Gastroesophageal sphincter (tissue), 4 donors: ENCODE measurements around the gene DYNC1LI2. TPM values are rescaled to one million over a fixed set of nuclear protein-coding genes. Genes with fewer than 3 reads are reported as not detected.
A peak's percentile ranks its signal among the peaks of the same experiment; 100 is the strongest.

ENCODE experiments used
- ATAC-seq: fragments of 150-250 bp; one replicate; pipeline ENCODE4 v1.9.1; 2016; ENCODE audit warnings: mild to moderate bottlenecking, moderate library complexity
- H3K27ac ChIP-seq, 4 donors: fragments of 200-600 bp; sonication (generic) in 3 of 4; 1 replicate in 3 of 4; 2 replicates in 1 of 4; pipeline ENCODE4 v1.5.1; 2016 to 2019
- H3K27me3 ChIP-seq: fragments of 200-600 bp; sonication (generic); one replicate; pipeline ENCODE4 v1.5.1; 2019
- H3K36me3 ChIP-seq, 2 donors: fragments of 200-600 bp; sonication (generic); one replicate each; pipeline ENCODE4 v1.5.1; 2019; ENCODE audit warnings: control low read depth in 1 of 2
- H3K4me1 ChIP-seq, 3 donors: fragments of 200-600 bp; sonication (generic); 1 replicate in 2 of 3; 2 replicates in 1 of 3; pipeline ENCODE4 v1.5.1; 2016 to 2019; ENCODE audit warnings: control low read depth in 2 of 3
- H3K4me3 ChIP-seq, 2 donors: fragments of 200-600 bp; sonication (generic); one replicate each; pipeline ENCODE4 v1.5.1; 2019; ENCODE audit warnings: mild to moderate bottlenecking in 1 of 2, moderate library complexity in 1 of 2
- H3K9me3 ChIP-seq, 3 donors: fragments of 200-600 bp; sonication (generic); one replicate each; pipeline ENCODE4 v1.5.1; 2017 to 2019; ENCODE audit warnings: control low read depth in 2 of 3
- EP300 ChIP-seq: sonication (generic); formaldehyde crosslinking; IDR thresholded peaks from one replicate; pipeline ENCODE4 v1.6.1; 2017; ENCODE audit warnings: antibody characterized with exemption, mild to moderate bottlenecking
- POLR2A ChIP-seq, 2 donors: fragments of 450-650 bp; IDR thresholded peaks; one replicate each; pipeline ENCODE4 v1.6.1; 2017; ENCODE audit warnings: antibody characterized with exemption in 2 of 2, mild to moderate bottlenecking in 2 of 2, moderate library complexity in 1 of 2
- POLR2AphosphoS5 ChIP-seq: sonication (generic); formaldehyde crosslinking; IDR thresholded peaks from one replicate; pipeline ENCODE4 v1.6.1; 2017; ENCODE audit warnings: antibody characterized with exemption
- WGBS, 2 donors: methylation state at CpG; one replicate each; pipeline ENCODE4 v1.1.5; 2018; ENCODE audit warnings: low coverage in 1 of 2; 5-methylcytosine and 5-hydroxymethylcytosine counted together
- total RNA-seq, 4 donors: library from RNA; depleted of rRNA; stranded (reverse); fragments of >200 nt; gene quantifications; one replicate each; pipeline ENCODE4 v1.1.0, GENCODE V29; 2016
- TF ChIP-seq, protein P1 (sequence below), 4 experiments: fragments of 200-600 bp in 2 of 4; fragments of 450-650 bp in 2 of 4; sonication (generic) in 1 of 4; IDR thresholded peaks; one replicate each; pipeline ENCODE4 v1.5.1; 2017 to 2019; ENCODE audit warnings: antibody characterized with exemption in 4 of 4, mild to moderate bottlenecking in 2 of 4, moderate library complexity in 2 of 4

The DYNC1LI2 gene
- total RNA-seq, 4 donors from 2014 or later: 202 to 292 (median 219) TPM

DNA sequence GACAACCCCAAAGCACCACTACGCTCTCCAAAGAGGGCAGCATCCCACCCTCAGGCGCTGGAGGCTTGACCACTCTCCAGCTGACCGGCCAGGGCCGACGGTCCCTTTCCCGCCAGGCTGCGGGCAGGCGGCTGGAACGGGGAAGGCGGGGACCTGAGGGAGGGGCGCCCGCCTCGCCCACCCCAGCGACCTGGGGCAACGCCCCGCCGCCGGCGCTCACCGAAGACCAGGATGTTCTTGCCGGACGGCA, 431 bp downstream of the DYNC1LI2 start:
- Histone ChIP-seq H3K4me1 (peaks cover 2 to 63% (median 24%) of the 10 kb centered on the region in 3 donors), H3K27ac (peak overlapping the region; percentile 66 to 97 (median 92)), H3K4me3 (peak overlapping the region; percentile 90 to 100), H3K36me3 (peaks cover 0 to 34% of the 10 kb centered on the region in 2 donors), H3K9me3 (no peaks in the 10 kb centered on the region), H3K27me3 (no peaks in the 10 kb centered on the region)
- no peak for TF ChIP-seq EP300
- peak; percentile 4 for ATAC-seq
- no CpG with 5 or more reads among the region's 22 CpGs for WGBS, 2 donors

DNA sequence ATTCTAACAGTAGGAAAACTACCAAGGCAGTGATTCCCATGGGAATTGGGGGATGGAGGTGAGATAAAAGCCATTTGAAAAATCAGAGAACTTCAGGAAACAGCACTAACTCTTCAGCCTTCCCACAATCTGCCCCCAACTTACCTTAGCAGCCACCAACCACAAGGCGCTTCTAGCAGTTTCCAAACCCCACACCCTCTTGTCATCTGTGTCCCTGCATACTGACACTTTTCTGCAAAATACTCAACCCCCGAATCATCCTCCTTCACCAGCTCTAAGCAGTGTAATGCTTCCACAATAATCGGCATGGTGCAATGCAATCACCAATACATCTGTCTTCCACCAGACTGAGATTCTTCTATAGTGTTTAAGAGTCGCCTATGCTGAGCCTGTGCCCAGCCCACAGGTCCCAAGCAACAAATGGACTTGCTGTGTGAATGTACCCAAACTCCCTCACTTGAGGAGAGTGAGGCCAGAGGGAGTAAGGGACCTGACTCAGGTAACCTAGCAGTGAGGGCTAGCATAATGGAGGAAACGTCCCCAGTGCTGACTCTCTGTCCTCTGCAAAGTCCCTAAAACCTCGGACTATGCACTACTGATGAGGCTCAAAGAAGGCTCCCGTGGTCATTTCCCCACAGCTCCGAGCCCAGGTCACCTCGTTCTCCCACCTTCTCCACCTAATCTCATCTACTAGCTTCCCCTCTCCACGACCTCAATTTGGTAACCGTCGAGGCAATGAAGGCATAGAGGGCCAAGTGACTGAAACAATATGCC, 943 bp downstream of the DYNC1LI2 start:
- no peak for ATAC-seq
- Histone ChIP-seq H3K36me3 (peaks cover 0 to 39% of the 10 kb centered on the region in 2 donors), H3K27me3 (no peaks in the 10 kb centered on the region), H3K4me1 (peaks cover 2 to 63% (median 24%) of the 10 kb centered on the region in 3 donors), H3K4me3 (peak overlapping the region; percentile 90 to 100), H3K27ac (peak overlapping the region; percentile 66 to 97 (median 92)), H3K9me3 (no peaks in the 10 kb centered on the region)
- WGBS, 2 donors: 15 to 86% methylated on average over 1 to 10 of the region's 12 CpGs
- TF ChIP-seq, protein P1, sequence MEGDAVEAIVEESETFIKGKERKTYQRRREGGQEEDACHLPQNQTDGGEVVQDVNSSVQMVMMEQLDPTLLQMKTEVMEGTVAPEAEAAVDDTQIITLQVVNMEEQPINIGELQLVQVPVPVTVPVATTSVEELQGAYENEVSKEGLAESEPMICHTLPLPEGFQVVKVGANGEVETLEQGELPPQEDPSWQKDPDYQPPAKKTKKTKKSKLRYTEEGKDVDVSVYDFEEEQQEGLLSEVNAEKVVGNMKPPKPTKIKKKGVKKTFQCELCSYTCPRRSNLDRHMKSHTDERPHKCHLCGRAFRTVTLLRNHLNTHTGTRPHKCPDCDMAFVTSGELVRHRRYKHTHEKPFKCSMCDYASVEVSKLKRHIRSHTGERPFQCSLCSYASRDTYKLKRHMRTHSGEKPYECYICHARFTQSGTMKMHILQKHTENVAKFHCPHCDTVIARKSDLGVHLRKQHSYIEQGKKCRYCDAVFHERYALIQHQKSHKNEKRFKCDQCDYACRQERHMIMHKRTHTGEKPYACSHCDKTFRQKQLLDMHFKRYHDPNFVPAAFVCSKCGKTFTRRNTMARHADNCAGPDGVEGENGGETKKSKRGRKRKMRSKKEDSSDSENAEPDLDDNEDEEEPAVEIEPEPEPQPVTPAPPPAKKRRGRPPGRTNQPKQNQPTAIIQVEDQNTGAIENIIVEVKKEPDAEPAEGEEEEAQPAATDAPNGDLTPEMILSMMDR (IDR thresholded peaks at IDR 0.05): no peak
- no peak for TF ChIP-seq POLR2A (IDR thresholded peaks at IDR 0.05)

- H3K27ac ChIP-seq: peak overlapping the region in 2 of 4 donors; percentile 42 to 54
- H3K9me3 ChIP-seq: no peaks in the 10 kb centered on the region
- WGBS, 2 donors: 0 to 25% methylated on average over 1 of the region's 1 CpG
- TF ChIP-seq, protein P1 (IDR thresholded peaks at IDR 0.05): no peak
- TF ChIP-seq POLR2AphosphoS5 (no peak), POLR2A (IDR thresholded peaks at IDR 0.05) (no peak), EP300 (no peak)
- H3K27me3 ChIP-seq: no peaks in the 10 kb centered on the region
- H3K4me3 ChIP-seq: no peak overlapping the region
- H3K4me1 ChIP-seq: peaks cover 6 to 69% (median 36%) of the 10 kb centered on the region in 3 donors
- ATAC-seq: no peak
- peaks cover 0 to 72% of the 10 kb centered on the region in 2 donors for H3K36me3 ChIP-seq
Measured at GRCh38 chr16:66746682-66747081, 4.7 kb downstream of the DYNC1LI2 start.

DNA sequence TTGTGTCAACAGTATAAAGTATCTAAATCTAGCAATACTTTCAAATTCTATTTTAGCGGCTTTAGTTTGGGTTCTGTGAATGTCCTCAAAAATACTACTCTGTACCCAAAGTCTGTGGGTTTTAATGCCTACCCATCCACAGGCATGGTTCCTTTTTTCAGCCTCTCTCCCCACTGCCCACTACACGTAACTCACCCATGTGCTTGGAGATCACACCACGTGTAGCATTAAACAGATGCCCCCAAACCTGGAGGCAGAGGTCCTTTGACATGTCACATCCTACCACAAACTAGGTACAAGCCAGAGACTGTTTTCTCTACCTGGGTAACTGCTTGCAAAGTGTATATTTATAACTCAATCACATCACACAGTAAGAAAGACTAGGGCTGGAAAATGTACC, 5.4 kb downstream of the DYNC1LI2 start:
- no peak for TF ChIP-seq POLR2AphosphoS5
- TF ChIP-seq EP300: no peak
- TF ChIP-seq, protein P1 (IDR thresholded peaks at IDR 0.05): no peak
- no peak for TF ChIP-seq POLR2A (IDR thresholded peaks at IDR 0.05)
- Histone ChIP-seq H3K4me1 (peaks cover 8 to 74% (median 36%) of the 10 kb centered on the region in 3 donors), H3K9me3 (no peaks in the 10 kb centered on the region), H3K36me3 (peaks cover 0 to 72% of the 10 kb centered on the region in 2 donors), H3K27ac (peak overlapping the region in 2 of 4 donors; percentile 42 to 54), H3K4me3 (no peak overlapping the region), H3K27me3 (no peaks in the 10 kb centered on the region)
- no peak for ATAC-seq
- 46 to 50% methylated on average over 2 to 3 of the region's 3 CpGs for WGBS, 2 donors

GRCh38 chr16:66741950-66742808, 9.2 kb downstream of the DYNC1LI2 start:
- H3K36me3 ChIP-seq: peaks cover 0 to 82% of the 10 kb centered on the region in 2 donors
- no peaks in the 10 kb centered on the region for H3K27me3 ChIP-seq
- H3K9me3 ChIP-seq: no peaks in the 10 kb centered on the region
- 34 to 40% methylated on average over 9 to 10 of the region's 10 CpGs for WGBS, 2 donors
- TF ChIP-seq EP300: no peak
- no peak for TF ChIP-seq POLR2A (IDR thresholded peaks at IDR 0.05)
- TF ChIP-seq, protein P1 (IDR thresholded peaks at IDR 0.05): no peak
- no peak for TF ChIP-seq POLR2AphosphoS5
- H3K4me3 ChIP-seq: no peak overlapping the region
- ATAC-seq: no peak
- H3K4me1 ChIP-seq: peaks cover 14 to 73% (median 28%) of the 10 kb centered on the region in 3 donors
- peak overlapping the region; percentile 79 to 86 (median 82) for H3K27ac ChIP-seq
